MM.1S (cell line): Measurements from ENCODE around the gene CLPTM1L.

Experiments used
- DNase-seq: peaks from one replicate; pipeline ENCODE4 v3.0.0-alpha.2; 2015
- H2AFZ ChIP-seq: fragments of 300-600 bp; sonication (generic); 2 replicates; pipeline ENCODE4 v1.6.0; 2016; ENCODE audit warnings: antibody characterized with exemption, low read length
- H3F3A ChIP-seq: fragments of 300-600 bp; sonication (generic); 2 replicates; pipeline ENCODE4 v1.6.1; 2016; ENCODE audit warnings: mild to moderate bottlenecking, antibody characterized with exemption, low read length, moderate library complexity, mixed read lengths; ENCODE audit not compliant: insufficient read depth
- H3K27ac ChIP-seq: fragments of 300-600 bp; sonication (generic); 2 replicates; pipeline ENCODE4 v1.5.1; 2016; ENCODE audit warnings: mild to moderate bottlenecking, low read length
- H3K27me3 ChIP-seq: fragments of 300-600 bp; sonication (generic); replicated peaks from 2 replicates; pipeline ENCODE4 v1.6.0; 2016; ENCODE audit warnings: low read length; ENCODE audit not compliant: insufficient read depth
- H3K36me3 ChIP-seq: fragments of 300-600 bp; sonication (generic); replicated peaks from 2 replicates; pipeline ENCODE4 v1.6.1; 2016; ENCODE audit warnings: mild to moderate bottlenecking, low read length, mixed read lengths; ENCODE audit not compliant: insufficient read depth
- H3K4me1 ChIP-seq: fragments of 300-600 bp; sonication (generic); 2 replicates; pipeline ENCODE4 v1.6.1; 2016; ENCODE audit warnings: low read length, mixed read lengths
- H3K4me2 ChIP-seq: fragments of 300-600 bp; sonication (generic); 2 replicates; pipeline ENCODE4 v1.6.0; 2016; ENCODE audit warnings: low read depth, low read length
- H3K4me3 ChIP-seq: fragments of 300-600 bp; sonication (generic); 2 replicates; pipeline ENCODE4 v1.5.1; 2016; ENCODE audit warnings: low read length, mixed read lengths
- H3K79me2 ChIP-seq: fragments of 300-600 bp; sonication (generic); 2 replicates; pipeline ENCODE4 v1.6.1; 2016; ENCODE audit warnings: mixed run types, low read length, mixed read lengths
- H3K9ac ChIP-seq: fragments of 300-600 bp; sonication (generic); 2 replicates; pipeline ENCODE4 v1.6.1; 2016; ENCODE audit warnings: low read length, mixed read lengths
- H3K9me2 ChIP-seq: fragments of 300-600 bp; sonication (generic); replicated peaks from 2 replicates; pipeline ENCODE4 v1.6.1; 2016; ENCODE audit warnings: mild to moderate bottlenecking, low read length, mixed read lengths; ENCODE audit not compliant: insufficient read depth
- H3K9me3 ChIP-seq: fragments of 300-600 bp; sonication (generic); replicated peaks from 2 replicates; pipeline ENCODE4 v1.6.1; 2016; ENCODE audit warnings: mild to moderate bottlenecking, low read length, mixed read lengths; ENCODE audit not compliant: insufficient read depth
- H4K20me1 ChIP-seq: fragments of 300-600 bp; sonication (generic); 2 replicates; pipeline ENCODE4 v1.6.1; 2016; ENCODE audit warnings: mild to moderate bottlenecking, low read length, moderate library complexity, mixed read lengths; ENCODE audit not compliant: insufficient read depth
- EZH2 ChIP-seq: fragments of 300-600 bp; sonication (generic); optimal IDR thresholded peaks from 2 replicates; pipeline ENCODE3; 2017; ENCODE audit warnings: low read depth, mild to moderate bottlenecking, antibody characterized with exemption, low read length, mixed read lengths
- EZH2phosphoT487 ChIP-seq: fragments of 300-600 bp; sonication (generic); IDR thresholded peaks from 2 replicates; pipeline ENCODE4 v1.6.1; 2018; ENCODE audit warnings: antibody characterized with exemption, low read length
- TF ChIP-seq, protein P1 (sequence below): fragments of 300-600 bp; sonication (generic); IDR thresholded peaks from 2 replicates; pipeline ENCODE4 v1.5.1; 2016; ENCODE audit warnings: antibody characterized with exemption, low read length, mixed read lengths

The CLPTM1L gene

DNA sequence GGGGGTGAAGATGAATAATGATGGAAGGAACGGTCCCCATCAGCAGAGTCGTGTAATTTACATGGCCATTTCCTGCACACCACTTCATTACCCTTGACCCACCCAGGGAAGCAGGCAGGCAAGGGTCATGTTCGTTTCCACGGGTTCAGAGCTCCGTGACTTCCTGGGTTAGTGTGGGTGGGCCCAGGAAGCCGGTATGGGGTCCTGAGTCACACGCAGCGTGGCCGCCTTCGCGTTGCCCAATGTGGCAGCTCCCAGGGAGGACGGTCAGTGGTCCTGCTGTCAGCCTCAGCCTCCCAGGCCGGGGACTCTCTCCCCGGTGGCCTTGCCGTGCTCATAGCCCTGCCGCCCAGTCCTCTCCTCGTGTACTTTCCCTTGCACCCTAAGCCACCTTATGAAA, 44.9 kb downstream of the CLPTM1L start:
- H3K79me2 ChIP-seq = no peaks in the 10 kb centered on the region
- no peaks in the 10 kb centered on the region for H3K27me3 ChIP-seq
- H2AFZ ChIP-seq = no peak overlapping the region
- no peak overlapping the region for H3K27ac ChIP-seq
- no peaks in the 10 kb centered on the region for H3K9me3 ChIP-seq
- no peaks in the 10 kb centered on the region for H4K20me1 ChIP-seq
- H3K36me3 ChIP-seq = no peaks in the 10 kb centered on the region
- TF ChIP-seq, protein P1, sequence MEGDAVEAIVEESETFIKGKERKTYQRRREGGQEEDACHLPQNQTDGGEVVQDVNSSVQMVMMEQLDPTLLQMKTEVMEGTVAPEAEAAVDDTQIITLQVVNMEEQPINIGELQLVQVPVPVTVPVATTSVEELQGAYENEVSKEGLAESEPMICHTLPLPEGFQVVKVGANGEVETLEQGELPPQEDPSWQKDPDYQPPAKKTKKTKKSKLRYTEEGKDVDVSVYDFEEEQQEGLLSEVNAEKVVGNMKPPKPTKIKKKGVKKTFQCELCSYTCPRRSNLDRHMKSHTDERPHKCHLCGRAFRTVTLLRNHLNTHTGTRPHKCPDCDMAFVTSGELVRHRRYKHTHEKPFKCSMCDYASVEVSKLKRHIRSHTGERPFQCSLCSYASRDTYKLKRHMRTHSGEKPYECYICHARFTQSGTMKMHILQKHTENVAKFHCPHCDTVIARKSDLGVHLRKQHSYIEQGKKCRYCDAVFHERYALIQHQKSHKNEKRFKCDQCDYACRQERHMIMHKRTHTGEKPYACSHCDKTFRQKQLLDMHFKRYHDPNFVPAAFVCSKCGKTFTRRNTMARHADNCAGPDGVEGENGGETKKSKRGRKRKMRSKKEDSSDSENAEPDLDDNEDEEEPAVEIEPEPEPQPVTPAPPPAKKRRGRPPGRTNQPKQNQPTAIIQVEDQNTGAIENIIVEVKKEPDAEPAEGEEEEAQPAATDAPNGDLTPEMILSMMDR = no peak
- no peak overlapping the region for H3K9ac ChIP-seq
- H3F3A ChIP-seq = 0 out of 2 replicates have a peak, but pooled peaks cover 6% of the 10 kb centered on the region
- H3K4me1 ChIP-seq = no peaks in the 10 kb centered on the region
- no peaks in the 10 kb centered on the region for H3K9me2 ChIP-seq
- no peak overlapping the region for H3K4me2 ChIP-seq
- no peak for DNase-seq
- no peak overlapping the region for H3K4me3 ChIP-seq

- H4K20me1 ChIP-seq = no peaks in the 10 kb centered on the region
Measured at GRCh38 chr5:1299511-1299850, 45.4 kb downstream of the CLPTM1L start.

DNA sequence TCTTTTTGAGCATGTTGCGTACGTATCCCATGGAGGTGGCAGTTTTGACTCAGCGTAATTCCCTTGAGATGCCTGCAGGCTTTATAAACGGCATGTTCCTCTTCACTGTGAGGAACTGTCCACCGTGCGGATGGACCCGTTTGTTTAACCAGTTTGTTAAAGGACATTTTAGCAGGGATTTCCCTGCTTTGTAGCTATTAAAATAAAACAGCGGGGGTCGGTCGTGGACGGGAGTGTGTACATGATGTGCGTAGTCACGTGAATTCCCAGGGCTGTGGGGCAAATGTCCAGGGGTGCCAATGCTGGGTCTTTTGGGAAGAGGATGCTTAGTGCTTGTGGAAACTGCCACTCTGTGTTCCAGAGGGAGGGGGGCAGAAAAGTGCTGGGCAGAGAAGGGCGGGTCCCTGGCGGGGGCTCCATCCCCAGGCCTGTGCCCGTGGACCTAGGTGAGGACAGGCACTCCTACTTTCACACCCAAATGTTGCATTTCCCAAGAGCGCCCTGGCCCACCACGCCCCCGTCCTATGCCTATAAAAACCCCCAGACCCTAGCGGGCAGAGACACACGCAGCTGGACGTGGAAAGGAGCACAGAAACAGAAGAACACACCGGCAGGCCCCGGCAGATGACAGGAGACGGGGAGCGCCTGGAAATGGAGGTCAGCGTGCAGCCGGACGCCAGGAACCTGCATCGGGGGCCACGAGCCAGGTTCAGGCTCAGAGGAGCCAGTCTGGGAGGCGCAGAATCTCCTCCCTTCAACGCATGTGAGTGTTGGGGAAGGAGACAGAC, 46.0 kb downstream of the CLPTM1L start:
- no peak overlapping the region for H3K9ac ChIP-seq
- H4K20me1 ChIP-seq = no peaks in the 10 kb centered on the region
- TF ChIP-seq, protein P1 = no peak
- TF ChIP-seq EZH2 (no peak), EZH2phosphoT487 (no peak)
- H3K27ac ChIP-seq = no peak overlapping the region
- no peaks in the 10 kb centered on the region for H3K4me1 ChIP-seq
- H3K9me2 ChIP-seq = no peaks in the 10 kb centered on the region
- H3K79me2 ChIP-seq = no peaks in the 10 kb centered on the region
- no peaks in the 10 kb centered on the region for H3K27me3 ChIP-seq
- 0 out of 2 replicates have a peak, but pooled peaks cover 6% of the 10 kb centered on the region for H3F3A ChIP-seq
- no peaks in the 10 kb centered on the region for H3K36me3 ChIP-seq
- no peak for DNase-seq
- H3K4me2 ChIP-seq = no peak overlapping the region
- H3K9me3 ChIP-seq = no peaks in the 10 kb centered on the region
- no peak overlapping the region for H2AFZ ChIP-seq
- H3K4me3 ChIP-seq = no peak overlapping the region

More at GRCh38 chr5:1299511-1299850, 45.4 kb downstream of the CLPTM1L start:
- H3K36me3 ChIP-seq = no peaks in the 10 kb centered on the region
- H3K27me3 ChIP-seq = no peaks in the 10 kb centered on the region
- no peak overlapping the region for H3K4me3 ChIP-seq
- no peak overlapping the region for H3K4me2 ChIP-seq
- H3K9me3 ChIP-seq = no peaks in the 10 kb centered on the region
- no peak overlapping the region for H2AFZ ChIP-seq
- TF ChIP-seq, protein P1 = no peak
- TF ChIP-seq EZH2phosphoT487 = no peak
- no peak for TF ChIP-seq EZH2
- no peaks in the 10 kb centered on the region for H3K79me2 ChIP-seq
- H3K27ac ChIP-seq = no peak overlapping the region
- no peaks in the 10 kb centered on the region for H3K9me2 ChIP-seq
- H3K4me1 ChIP-seq = no peaks in the 10 kb centered on the region
- no peak overlapping the region for H3K9ac ChIP-seq
- 0 out of 2 replicates have a peak, but pooled peaks cover 6% of the 10 kb centered on the region for H3F3A ChIP-seq
- DNase-seq = no peak
